Left lobe of liver (tissue), 2 donors: ENCODE data around the gene FOXO1. TPM values are rescaled to one million over a fixed set of nuclear protein-coding genes. Genes with fewer than 3 reads are reported as not detected.
"Not testable (repeated sequence)": the region's sequence is repeated elsewhere in the genome, so short reads cannot be mapped to it uniquely, and the experiment has no call there.

Experiments used
- ATAC-seq: fragments of 200-7000 bp; cut with Tn5 transposase; one replicate; pipeline ENCODE4 v1.9.1; 2020; ENCODE audit warnings: mild to moderate bottlenecking, moderate library complexity
- DNase-seq: peaks from one replicate; pipeline ENCODE4 v3.0.0-alpha.2; 2020; ENCODE audit warnings: low spot score
- total RNA-seq: library from RNA; stranded (reverse); gene quantifications from one replicate; pipeline ENCODE4 v1.2.1, GENCODE V29; 2021
- donor health status: DM: no; HTN: no; CAD: no; lungs with moderate emphysema.
- donor health status: DM: no; HTN: yes; CAD: no.

FOXO1 gene
- 13.3 TPM for total RNA-seq

DNA sequence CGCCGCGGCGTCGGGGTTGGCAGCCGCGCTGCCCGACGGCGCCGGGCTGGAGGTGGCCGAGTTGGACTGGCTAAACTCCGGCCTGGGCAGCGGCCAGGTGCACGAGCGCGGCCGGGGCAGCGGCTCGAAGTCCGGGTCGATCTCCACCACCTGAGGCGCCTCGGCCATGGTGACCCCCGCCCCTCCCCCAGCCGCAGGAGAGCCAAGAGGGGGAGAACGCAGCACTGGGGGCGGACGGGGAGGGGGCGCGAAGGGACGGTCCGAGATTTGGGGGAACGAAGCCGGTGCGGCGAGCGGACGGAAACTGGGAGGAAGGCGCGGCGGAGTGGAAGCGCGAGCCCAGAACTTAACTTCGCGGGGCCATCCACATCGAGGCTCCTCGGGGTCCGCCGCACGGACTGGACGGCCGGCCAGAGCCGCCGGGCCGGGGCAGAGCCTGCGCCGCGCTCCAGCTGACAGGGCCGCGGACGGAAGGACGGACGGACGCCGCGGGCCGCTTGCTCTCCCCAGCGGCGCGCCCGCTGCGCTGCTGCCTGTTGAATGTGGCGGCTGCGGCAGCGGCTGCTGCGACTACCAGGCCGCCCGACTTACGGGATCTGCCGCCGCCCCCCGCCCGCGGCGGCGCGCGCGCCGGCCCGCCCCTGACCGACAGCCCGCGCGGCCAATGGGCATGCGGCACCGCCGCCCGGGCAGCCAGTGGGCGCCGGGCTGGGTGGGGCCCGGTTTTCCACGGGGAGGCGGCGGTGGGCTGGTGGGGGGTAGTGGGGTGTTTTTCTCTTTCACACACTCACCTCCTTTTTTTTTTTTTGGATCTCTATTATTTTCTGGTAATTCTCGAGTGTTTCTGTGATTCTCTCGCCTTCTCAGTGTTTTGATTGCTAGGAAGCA lies at the start of gene FOXO1:
Gene FOXO1, minus strand, starts transcription at position 597 of the 888 bp plus-strand sequence. Its CDS starts 429 bp downstream, at position 168.
- peak; percentile 77 for ATAC-seq
- DNase-seq, result peak; percentile 93

DNA sequence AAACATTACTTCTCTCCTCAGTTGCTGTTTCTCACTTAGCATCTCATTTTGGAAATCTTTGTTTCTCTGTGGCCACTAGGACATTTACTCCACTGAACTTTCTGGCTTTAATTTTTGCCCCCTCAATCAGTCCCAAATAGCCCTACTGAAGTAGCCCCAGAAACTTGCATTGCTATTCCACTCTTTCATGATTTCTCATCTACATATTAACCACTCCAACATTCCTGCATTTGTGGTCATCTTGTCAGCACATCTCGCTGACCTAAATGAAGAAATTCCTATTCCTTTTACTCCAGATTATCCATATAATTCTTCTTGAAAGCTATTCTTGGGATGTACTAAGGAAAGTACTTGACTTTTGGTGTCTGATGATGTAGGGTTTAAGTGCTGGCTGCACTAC lies 48.0 kb upstream of the FOXO1 start:
- not testable (repeated sequence) for ATAC-seq, DNase-seq

DNA sequence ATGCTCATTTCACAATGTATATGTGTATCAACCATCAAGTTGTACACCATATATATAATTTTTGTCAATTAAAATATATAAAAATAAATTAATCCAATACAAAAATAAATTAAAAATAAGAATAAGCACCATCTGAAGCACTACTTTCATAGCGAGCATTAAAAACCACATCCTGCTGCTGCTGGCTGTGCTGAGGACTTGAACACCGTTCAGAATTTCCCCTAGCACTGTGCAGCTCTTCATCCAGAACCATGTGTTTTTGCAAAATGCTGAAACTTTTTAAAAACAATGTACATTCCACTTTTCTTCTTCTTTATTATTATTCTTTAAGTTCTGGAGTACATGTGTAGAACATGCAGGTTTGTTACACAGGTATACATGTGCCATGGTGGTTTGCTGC lies 40.0 kb upstream of the FOXO1 start:
- DNase-seq (no peak), ATAC-seq (no peak)

GRCh38 chr13:40697711-40698110 lies 31.3 kb upstream of the FOXO1 start:
- ATAC-seq (no peak), DNase-seq (no peak)

- DNase-seq, result no peak
Observed at GRCh38 chr13:40694426-40694825, 28.0 kb upstream of the FOXO1 start.

DNA sequence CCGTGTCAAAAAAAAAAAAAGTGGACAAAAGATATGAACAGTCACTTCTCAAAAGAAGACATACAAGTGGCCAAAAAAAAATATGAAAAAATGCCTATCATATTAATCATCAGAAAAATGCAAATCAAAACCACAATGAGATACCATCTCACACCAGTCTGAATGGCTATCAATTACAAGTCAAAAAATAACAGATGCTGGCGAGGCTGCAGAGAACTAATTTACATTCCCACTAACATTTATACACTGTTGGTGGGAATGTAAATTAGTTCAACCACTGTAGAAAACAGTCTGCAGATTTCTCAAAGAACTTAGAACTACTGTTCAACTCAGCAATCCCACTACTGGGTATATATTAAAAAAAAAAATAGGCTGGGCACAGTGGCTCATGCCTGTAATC lies 26.5 kb upstream of the FOXO1 start:
- no peak for ATAC-seq
- DNase-seq, result no peak

More at GRCh38 chr13:40694426-40694825, 28.0 kb upstream of the FOXO1 start:
- ATAC-seq, result no peak

- no peak for DNase-seq
- ATAC-seq, result no peak
Observed at GRCh38 chr13:40688781-40689180, 22.3 kb upstream of the FOXO1 start.

- DNase-seq (no peak), ATAC-seq (peak; percentile 75)
Observed at GRCh38 chr13:40682449-40683240, 16.2 kb upstream of the FOXO1 start.

- ATAC-seq (no peak), DNase-seq (no peak)
Observed at GRCh38 chr13:40681341-40682146, 15.1 kb upstream of the FOXO1 start.

DNA sequence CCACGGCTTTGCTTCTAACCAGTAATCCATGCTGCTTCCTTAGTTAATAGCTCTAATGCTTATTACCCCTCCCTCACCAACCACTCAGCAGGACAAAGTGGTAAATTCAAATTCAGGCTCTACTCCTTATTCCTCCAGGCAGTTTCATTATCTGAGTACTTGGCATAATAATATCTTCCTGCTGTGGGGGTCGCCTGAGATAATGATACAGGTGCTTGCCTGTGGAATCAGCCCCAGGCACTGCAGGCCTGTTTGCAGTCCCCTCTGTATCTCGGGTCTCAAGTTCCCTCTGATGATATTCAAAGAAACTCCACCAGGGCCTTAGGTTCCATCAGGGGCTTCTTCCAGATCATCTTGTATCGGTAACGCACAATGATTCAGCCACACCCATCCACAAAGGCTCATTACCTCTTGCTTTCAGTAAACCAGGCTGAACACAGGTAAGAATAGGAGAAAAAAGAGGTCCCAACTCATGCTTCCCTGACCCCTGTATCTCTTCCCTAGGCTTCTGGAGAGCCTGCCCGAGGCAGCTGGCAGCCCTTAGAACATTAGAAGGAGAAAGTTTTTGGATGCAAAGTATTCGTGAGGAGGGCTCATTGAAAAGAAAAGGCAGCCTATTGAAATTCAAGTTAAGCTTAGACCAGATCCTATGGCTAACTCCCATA lies 14.3 kb upstream of the FOXO1 start:
- ATAC-seq, result no peak
- DNase-seq, result no peak

- no peak for DNase-seq
Observed at GRCh38 chr13:40679480-40679985, 13.1 kb upstream of the FOXO1 start.

GRCh38 chr13:40677064-40677463 lies 10.6 kb upstream of the FOXO1 start:
- DNase-seq, result no peak
- no peak for ATAC-seq

More at GRCh38 chr13:40679480-40679985, 13.1 kb upstream of the FOXO1 start:
- no peak for ATAC-seq

DNA sequence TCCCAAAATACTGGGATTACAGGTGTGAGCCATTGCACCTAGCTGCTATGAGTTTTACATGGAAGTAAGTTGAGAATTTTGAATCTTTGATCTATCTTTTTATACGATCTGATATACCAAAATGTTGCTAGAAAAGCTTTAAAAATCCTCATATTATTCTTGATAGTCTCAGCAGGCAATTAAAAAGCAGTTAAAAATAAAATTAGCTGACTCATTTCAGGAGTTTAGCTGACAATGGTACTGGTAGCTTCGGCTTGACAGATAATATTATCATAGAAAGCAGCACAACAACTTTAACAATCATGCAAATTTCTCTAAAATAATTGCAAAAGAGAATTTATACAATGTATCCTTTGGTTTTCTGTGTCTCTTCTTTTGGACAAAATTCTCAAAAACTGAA lies 9.6 kb upstream of the FOXO1 start:
- ATAC-seq (no peak), DNase-seq (no peak)

- no peak for ATAC-seq
- DNase-seq, result no peak
Observed at GRCh38 chr13:40673414-40673813, 7.0 kb upstream of the FOXO1 start.

DNA sequence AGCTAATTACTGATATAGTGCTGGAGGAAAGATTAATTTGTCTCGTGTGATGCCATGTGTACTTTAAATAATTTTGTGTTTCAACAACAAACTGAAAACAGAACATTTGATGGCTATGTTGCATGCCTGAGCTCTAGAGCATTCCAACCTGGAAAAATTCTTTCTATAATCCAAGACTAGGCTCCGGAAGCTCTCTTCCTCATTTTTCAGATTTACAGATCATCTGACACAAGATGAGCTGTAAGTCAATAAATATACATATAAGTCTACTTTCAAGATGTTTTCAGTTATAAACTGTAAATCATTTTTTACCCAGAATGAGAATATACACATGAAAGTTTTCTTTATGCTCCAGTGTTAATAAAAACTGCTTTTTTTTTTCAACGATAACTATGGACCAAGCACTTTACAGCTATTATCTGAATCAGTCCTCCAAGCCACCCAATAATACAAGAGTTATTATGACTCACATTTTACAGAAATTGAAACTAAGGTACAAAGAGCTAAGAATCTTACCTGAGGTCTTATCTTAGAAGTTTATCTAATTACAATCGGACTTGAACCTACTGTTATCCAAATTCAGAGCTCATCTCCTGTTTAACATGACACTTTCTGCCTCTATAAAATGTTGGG lies 6.4 kb upstream of the FOXO1 start:
- no peak for DNase-seq
- ATAC-seq, result no peak

- ATAC-seq (no peak), DNase-seq (no peak)
Observed at GRCh38 chr13:40671956-40672764, 5.7 kb upstream of the FOXO1 start.

DNA sequence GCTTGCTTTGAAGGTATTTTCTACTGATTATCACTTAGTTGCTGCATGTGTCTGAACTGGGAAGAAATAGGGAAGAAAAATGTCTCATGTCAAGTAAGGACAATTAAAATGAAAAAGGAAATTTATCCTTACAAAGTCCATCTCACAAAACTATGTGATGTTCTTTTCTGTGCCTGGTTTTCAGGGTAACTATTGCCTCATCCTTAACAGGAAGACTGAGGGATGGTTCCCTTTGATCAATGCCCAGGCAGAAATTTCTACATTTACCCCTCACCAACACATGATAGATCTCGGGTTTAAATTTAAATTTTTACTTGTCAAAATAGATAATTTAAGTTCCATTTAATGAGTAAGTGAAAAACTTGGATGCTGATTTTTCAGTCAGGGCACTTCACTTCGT lies 3.9 kb upstream of the FOXO1 start:
- DNase-seq (no peak), ATAC-seq (no peak)

- DNase-seq, result no peak
Observed at GRCh38 chr13:40668335-40668734, 1.9 kb upstream of the FOXO1 start.

DNA sequence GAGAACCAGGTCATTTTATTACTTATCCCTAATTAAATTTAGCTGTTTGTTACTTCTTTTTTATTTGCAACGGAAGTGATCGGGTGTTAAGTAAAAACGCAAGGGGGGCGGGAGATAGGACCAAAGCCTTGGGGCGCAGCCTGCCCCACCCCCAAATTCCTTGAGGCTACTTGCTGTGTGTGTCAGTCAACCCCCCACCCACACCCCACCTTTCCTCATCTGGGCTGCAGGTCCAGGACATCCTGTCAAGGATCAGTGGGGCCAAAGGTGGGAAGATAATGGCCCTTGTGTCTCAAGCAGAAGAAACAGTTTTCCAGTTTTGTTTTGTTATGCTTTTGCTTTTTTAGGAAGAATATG lies 1.2 kb upstream of the FOXO1 start:
- DNase-seq, result no peak

More at GRCh38 chr13:40668335-40668734, 1.9 kb upstream of the FOXO1 start:
- ATAC-seq, result no peak

More for the DNA sequence above, 1.2 kb upstream of the FOXO1 start:
- ATAC-seq, result no peak
